ENCODE results near the gene KIF26A.

Gene KIF26A

DNA sequence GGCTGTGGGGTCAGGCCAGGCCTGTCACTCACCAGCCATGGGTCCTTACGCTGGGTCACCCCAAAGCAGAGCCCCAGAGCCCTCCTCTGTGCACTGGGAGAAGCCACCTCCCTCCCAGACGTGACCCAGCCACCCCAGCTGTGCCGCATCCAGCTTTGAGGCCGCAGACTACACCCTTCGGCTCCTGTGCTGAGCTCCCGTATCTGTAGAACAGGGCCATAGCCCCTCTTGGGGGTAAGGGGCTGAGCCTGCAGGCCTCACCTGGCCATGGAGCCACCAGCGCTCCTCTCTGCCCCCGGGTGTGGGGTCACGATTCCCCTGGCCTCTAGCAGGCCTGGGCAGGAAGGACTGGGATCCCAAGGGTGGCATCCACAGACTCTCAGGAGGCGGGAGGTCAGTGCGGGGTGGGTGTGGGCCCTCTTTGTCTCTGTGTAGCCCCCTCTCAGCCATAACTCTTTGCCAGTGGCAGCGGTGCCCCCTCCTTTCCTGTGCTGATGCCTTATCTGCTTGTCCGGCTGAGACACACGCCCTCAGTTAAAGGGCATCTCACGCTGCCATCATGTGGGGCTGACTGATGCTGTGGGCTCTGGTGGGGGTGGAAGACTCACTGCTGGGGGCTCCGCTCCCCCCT, 36.6 kb upstream of the KIF26A start:
- DNase-seq: no peak

DNA sequence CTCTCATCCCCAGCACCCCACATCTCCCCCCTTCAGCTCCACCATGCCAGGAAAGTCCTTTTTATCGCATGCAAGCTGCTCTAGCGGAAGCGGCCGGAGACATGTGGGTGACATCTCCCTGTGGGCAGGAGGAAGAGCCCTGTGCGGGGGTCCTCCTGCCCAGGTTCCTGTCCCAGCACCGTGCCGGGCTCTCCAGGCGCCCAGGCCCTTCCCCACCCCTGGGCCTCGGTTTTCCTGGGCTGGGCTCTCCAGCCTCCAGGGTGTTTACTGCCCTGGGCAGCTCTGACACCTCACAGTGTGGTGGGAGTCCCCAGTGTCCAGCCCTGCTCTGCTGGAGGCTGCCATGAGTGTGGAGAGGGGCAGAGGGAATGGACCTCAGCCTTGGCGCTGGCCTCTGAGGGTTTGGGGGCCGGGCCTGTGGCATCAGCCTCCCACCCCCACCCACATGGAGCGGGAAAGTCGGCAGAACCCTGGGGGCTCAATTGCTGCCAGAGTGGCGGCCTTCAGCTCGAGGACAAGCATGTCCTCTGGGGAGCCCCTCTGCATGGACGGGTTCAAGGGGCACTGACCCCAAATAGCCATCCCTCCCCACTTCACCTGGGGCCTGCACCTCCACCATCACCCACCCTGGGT, 36.0 kb upstream of the KIF26A start:
- DNase-seq: no peak

DNA sequence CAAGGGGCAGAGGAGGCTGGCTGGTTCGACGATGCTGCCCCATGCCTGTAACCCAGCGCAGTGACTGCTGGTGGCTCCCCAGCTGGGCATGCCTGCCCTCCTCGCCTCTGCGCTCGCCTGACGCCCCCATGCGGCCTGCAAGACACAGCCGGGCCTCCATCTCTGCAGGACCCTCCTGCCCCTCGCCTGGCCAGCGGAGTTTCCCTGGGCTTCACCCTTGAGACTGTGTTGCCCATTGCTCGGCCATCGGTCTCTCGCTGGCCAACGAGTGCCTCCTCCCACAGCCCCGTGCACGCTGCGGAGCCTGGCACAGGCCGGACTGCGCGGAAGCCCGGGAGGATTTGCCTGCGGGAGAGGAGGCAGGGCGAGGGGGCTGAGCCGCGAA, 35.3 kb upstream of the KIF26A start:
- DNase-seq: no peak

GRCh38 chr14:104103446-104104075, 34.8 kb upstream of the KIF26A start:
- DNase-seq: no peak

- DNase-seq: no peak
These were observed 34.1 kb upstream of the KIF26A start for GRCh38 chr14:104104076-104104901.

- DNase-seq: no peak
These were observed 33.1 kb upstream of the KIF26A start for GRCh38 chr14:104105071-104105821.

DNA sequence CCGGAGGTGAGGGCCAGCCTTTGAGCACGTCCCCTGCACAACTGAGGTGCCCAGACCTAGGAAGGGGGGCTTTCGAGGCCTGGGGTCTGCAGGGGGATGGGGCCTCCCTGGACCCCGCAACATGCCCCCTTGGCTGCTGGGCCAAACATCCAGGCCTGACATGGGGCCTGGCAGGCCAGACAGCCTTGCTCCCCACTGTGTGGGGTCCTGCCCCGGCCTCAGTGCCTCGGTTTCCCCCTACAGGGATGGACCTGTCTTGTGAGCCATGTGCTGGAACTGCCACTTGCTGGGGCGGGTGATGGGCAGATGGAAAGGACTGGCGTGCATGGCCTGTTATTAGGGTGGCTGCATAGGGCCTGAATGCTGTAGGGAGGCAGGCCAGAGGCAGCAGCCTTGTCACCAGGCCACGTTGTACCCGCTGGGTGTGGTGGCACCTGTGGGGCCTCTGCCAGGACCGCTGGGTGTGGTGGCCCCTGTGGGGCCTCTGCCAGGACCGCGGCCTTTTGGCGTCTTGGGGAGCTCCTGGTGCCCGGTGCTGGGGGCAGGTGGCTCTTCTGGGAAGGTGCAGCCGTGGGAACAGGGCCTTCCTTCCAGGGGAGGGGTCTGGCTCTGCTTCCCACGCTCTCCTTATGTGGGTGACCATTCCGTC, 32.4 kb upstream of the KIF26A start:
- DNase-seq: peak; percentile 0

GRCh38 chr14:104106471-104106991, 31.9 kb upstream of the KIF26A start:
- no peak for DNase-seq

GRCh38 chr14:104107101-104107581, 31.2 kb upstream of the KIF26A start:
- peak; percentile 1 for DNase-seq

GRCh38 chr14:104107611-104108569, 30.5 kb upstream of the KIF26A start:
- DNase-seq: peak; percentile 1

GRCh38 chr14:104108570-104109541, 29.5 kb upstream of the KIF26A start:
- no peak for DNase-seq

DNA sequence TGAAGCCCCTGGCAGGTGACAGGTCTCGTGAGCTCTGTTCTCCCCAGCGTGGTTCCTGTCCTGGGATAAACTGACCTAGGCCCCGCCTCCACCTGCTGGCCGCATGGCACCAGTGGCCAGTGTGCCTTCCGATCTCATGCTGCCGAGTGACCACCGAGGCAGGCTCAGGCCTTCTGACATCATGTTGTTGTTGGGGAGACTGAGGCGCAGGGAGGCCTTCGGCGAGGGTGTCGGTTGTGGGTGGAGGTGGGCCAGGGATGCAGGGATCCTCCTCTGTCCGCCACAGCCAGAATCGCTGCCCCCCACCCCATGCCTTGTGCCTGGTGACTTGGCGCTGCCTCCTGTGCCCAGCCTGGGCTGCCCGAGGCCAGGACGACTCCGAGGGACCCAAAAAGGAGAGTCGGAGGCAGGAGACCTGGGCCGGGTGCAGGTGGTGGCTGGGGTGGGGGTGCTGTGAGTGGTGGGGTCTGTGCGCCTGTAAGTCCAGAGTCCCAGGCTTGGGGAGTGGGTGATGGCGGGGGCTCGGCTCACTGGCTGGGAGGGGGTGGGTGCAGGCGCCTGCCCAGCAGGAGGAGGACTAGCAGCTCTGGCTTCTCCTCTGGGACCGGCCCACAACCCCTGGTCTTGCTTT, 28.5 kb upstream of the KIF26A start:
- DNase-seq: no peak

- no peak for DNase-seq
These were observed 27.7 kb upstream of the KIF26A start for GRCh38 chr14:104110491-104111209.

DNA sequence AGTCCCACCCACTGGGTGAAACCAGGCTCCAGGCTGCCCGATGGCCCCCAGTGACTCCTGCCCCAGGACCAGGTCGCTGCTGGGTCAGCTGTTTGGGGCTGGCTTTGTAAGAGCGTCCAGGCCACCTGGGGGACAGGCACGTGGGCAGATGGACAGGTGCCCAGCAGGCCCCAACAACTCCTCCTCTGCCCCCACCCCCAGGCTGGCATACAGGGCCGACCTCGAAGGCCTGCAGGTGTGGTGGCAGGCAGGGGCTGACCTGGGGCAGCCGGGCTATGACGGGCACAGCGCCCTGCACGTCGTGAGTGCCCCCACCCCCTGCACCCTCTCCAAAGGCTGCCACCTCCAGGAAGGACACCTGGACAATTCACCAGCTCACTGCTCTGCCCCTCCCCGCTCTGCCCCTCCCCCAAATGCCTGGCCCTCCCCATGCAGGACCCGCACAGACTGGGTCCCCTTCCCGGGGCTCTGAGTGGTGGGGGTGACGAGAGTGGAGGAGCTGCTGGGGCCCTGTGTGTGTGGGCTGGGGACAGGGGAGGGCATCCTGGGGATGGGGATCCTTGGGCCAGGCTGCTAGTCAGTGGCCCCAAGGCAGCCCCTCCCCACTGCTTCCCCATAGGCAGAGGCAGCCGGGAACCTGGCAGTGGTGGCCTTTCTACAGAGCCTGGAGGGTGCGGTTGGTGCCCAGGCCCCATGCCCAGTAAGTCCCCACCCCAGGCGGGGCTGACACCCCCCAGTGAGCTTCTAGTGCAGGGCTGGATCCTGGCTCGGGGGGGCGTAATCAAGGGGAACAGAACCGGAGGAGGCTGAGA, 26.9 kb upstream of the KIF26A start:
- DNase-seq: no peak

DNA sequence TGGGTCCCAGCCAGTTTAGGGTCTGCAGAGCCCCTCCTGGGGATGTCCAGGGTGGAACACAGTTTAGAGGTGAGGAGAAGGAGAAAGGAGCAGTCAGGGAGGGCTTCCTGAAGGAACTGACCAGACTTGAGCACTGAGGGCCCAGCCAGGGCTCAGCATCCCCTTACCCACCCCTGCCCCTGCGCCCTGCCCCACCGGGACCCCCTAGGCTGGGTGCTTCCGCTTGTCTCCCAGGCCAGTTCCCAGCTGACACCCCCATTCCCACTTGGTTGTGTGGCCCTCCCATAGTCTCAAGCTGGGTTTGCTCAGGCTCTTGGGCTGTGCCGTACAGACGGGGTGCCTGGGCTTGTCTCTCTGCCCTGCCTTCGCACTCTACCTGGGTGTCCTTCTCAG, 26.3 kb upstream of the KIF26A start:
- peak; percentile 0 for DNase-seq

GRCh38 chr14:104112609-104113571, 25.5 kb upstream of the KIF26A start:
- peak; percentile 1 for DNase-seq

All from stimulated activated CD4-positive, alpha-beta T cell treated with anti-CD3 and anti-CD28 coated beads, Interleukin-4, amount 100 ng/mL, for 1 hour (primary cell).